ENCODE measurements around the gene RANBP10.

The RANBP10 gene

DNA sequence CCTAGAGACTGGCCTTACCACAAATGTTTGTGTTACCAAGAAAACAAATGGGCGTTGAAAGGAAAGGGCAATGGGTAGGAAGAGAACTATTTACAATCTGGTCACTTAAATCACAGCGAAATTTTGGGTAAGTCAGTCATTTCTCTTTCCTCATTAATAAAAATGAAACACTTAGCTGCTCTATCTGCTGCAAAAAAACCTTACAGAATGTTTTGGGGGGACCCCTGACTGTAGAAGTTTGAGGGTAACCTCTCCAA lies 39.6 kb upstream of the RANBP10 start:
- H2AFZ ChIP-seq (ENCODE audit: low read depth, low read length): peak overlapping the region; percentile 73
- peaks cover 79% of the 10 kb centered on the region for H3K79me2 ChIP-seq (ENCODE audit: insufficient read depth, low read length)
- H3K9ac ChIP-seq (ENCODE audit: low read depth, low read length): peak overlapping the region; percentile 95
- H3K4me2 ChIP-seq (ENCODE audit: insufficient read depth, low read length): peak overlapping the region; percentile 79
- TF ChIP-seq EZH2 (IDR thresholded peaks at IDR 0.05; ENCODE audit: borderline replicate concordance, low read depth, low read length, severe bottlenecking): no peak
- TF ChIP-seq, protein P1, sequence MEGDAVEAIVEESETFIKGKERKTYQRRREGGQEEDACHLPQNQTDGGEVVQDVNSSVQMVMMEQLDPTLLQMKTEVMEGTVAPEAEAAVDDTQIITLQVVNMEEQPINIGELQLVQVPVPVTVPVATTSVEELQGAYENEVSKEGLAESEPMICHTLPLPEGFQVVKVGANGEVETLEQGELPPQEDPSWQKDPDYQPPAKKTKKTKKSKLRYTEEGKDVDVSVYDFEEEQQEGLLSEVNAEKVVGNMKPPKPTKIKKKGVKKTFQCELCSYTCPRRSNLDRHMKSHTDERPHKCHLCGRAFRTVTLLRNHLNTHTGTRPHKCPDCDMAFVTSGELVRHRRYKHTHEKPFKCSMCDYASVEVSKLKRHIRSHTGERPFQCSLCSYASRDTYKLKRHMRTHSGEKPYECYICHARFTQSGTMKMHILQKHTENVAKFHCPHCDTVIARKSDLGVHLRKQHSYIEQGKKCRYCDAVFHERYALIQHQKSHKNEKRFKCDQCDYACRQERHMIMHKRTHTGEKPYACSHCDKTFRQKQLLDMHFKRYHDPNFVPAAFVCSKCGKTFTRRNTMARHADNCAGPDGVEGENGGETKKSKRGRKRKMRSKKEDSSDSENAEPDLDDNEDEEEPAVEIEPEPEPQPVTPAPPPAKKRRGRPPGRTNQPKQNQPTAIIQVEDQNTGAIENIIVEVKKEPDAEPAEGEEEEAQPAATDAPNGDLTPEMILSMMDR (IDR thresholded peaks at IDR 0.05; ENCODE audit: borderline replicate concordance, extremely low read depth, low read length, poor library complexity, severe bottlenecking): no peak
- peak overlapping the region; percentile 98 to 99; a peak in 3 of 4 replicates for H3K4me3 ChIP-seq (ENCODE audit: low read depth in 1 of 2, low read length in 2 of 2)
- no peaks in the 10 kb centered on the region for H3K9me3 ChIP-seq (ENCODE audit: insufficient read depth, low read length, severe bottlenecking)
- peaks cover 37% of the 10 kb centered on the region for H3K36me3 ChIP-seq (ENCODE audit: insufficient read depth, low read length)
- H3K4me1 ChIP-seq (ENCODE audit: insufficient read depth, low read length): peaks cover 65% of the 10 kb centered on the region
- H3K27ac ChIP-seq (ENCODE audit: low read length): peak overlapping the region; percentile 86
- peaks cover 55% of the 10 kb centered on the region for H4K20me1 ChIP-seq (ENCODE audit: insufficient read depth, low read length)
- DNase-seq (no peak), ATAC-seq (ENCODE audit: insufficient read depth, low read depth) (no peak)
- no peaks in the 10 kb centered on the region for H3K27me3 ChIP-seq (ENCODE audit: insufficient read depth, low read length, poor library complexity)

DNA sequence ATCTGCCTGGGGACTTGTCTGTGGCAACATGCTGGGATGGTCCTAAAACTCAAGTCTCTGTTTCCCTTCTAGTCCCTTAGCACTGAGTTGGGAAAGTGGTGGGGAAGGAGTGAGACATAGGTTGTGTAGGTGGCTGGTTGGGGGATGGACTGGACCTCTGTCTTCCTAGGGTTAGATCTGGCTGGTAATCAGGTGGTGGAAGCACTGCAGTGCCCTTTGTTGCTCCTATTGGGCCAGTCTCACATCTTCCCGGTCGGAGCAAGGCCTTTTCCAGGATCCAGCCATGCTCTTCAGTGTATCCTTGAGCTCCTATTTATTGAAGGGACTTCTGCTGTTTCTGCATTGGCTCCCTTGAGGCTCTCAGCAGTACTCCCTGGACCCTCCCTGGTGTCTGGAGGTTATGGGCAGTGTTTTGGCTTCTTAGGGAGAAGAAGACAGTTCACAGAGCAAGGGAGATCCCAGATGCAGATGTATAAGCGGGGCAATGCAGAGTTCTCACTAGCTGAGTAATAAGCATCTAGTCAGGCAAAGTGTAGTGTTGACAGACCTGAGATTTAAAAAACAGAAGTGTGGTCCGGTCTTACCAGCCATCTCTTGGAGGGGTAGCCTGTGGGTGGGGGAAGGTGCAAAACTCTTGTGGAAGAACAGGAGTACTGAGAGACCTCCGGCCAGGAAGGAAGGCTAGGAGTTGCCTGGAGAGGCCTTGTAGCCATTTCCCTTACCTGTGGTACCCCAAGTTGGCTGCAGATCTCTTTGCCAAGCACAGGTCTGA lies 39.1 kb upstream of the RANBP10 start:
- TF ChIP-seq EZH2 (IDR thresholded peaks at IDR 0.05; ENCODE audit: borderline replicate concordance, low read depth, low read length, severe bottlenecking): no peak
- TF ChIP-seq, protein P1 (IDR thresholded peaks at IDR 0.05; ENCODE audit: borderline replicate concordance, extremely low read depth, low read length, poor library complexity, severe bottlenecking): no peak
- H3K9ac ChIP-seq (ENCODE audit: low read depth, low read length): peak overlapping the region; percentile 95
- peak overlapping the region; percentile 86 for H3K27ac ChIP-seq (ENCODE audit: low read length)
- no peak for DNase-seq
- H3K4me1 ChIP-seq (ENCODE audit: insufficient read depth, low read length): peaks cover 65% of the 10 kb centered on the region
- peak overlapping the region; percentile 73 for H2AFZ ChIP-seq (ENCODE audit: low read depth, low read length)
- peaks cover 51% of the 10 kb centered on the region for H4K20me1 ChIP-seq (ENCODE audit: insufficient read depth, low read length)
- H3K4me3 ChIP-seq (ENCODE audit: low read depth in 1 of 2, low read length in 2 of 2): peak overlapping the region; percentile 98 to 99; a peak in 3 of 4 replicates
- no peak for ATAC-seq (ENCODE audit: insufficient read depth, low read depth)
- H3K4me2 ChIP-seq (ENCODE audit: insufficient read depth, low read length): peak overlapping the region; percentile 79
- H3K27me3 ChIP-seq (ENCODE audit: insufficient read depth, low read length, poor library complexity): no peaks in the 10 kb centered on the region
- H3K9me3 ChIP-seq (ENCODE audit: insufficient read depth, low read length, severe bottlenecking): no peaks in the 10 kb centered on the region
- peaks cover 34% of the 10 kb centered on the region for H3K36me3 ChIP-seq (ENCODE audit: insufficient read depth, low read length)
- H3K79me2 ChIP-seq (ENCODE audit: insufficient read depth, low read length): peaks cover 75% of the 10 kb centered on the region

DNA sequence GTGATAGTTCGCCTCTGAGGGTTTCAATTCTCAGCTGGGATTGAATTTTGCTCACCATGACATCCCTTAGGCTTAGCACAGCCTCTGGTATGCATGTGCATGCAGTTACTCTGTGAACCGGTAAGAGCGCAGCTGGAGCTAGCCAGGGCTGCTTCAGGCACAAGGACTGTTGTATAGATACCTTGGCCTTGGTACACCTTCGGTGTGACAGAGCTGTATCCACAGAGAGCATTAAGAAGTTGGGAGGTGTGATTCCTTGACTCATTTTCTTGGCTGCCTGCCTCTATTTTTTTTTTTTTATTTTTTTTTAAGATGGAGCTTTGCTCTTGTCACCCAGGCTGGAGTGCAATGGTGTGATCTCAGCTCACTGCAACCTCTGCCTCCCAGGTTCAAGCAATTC lies 38.1 kb upstream of the RANBP10 start:
- peaks cover 66% of the 10 kb centered on the region for H3K79me2 ChIP-seq (ENCODE audit: insufficient read depth, low read length)
- TF ChIP-seq, protein P1 (IDR thresholded peaks at IDR 0.05; ENCODE audit: borderline replicate concordance, extremely low read depth, low read length, poor library complexity, severe bottlenecking): no peak
- no peak for TF ChIP-seq EZH2 (IDR thresholded peaks at IDR 0.05; ENCODE audit: borderline replicate concordance, low read depth, low read length, severe bottlenecking)
- peak overlapping the region; percentile 62 for H3K9ac ChIP-seq (ENCODE audit: low read depth, low read length)
- peak overlapping the region in 1 of 2 experiments; percentile 71; a peak in 1 of 4 replicates for H3K4me3 ChIP-seq (ENCODE audit: low read depth in 1 of 2, low read length in 2 of 2)
- peak overlapping the region; percentile 92 for H3K4me2 ChIP-seq (ENCODE audit: insufficient read depth, low read length)
- DNase-seq (no peak), ATAC-seq (ENCODE audit: insufficient read depth, low read depth) (no peak)
- H3K36me3 ChIP-seq (ENCODE audit: insufficient read depth, low read length): peaks cover 29% of the 10 kb centered on the region
- H3K27me3 ChIP-seq (ENCODE audit: insufficient read depth, low read length, poor library complexity): no peaks in the 10 kb centered on the region
- H3K4me1 ChIP-seq (ENCODE audit: insufficient read depth, low read length): peaks cover 65% of the 10 kb centered on the region
- peaks cover 44% of the 10 kb centered on the region for H4K20me1 ChIP-seq (ENCODE audit: insufficient read depth, low read length)
- 0 out of 2 replicates have a peak overlapping the region, but pooled peaks have one; percentile 30 for H3K27ac ChIP-seq (ENCODE audit: low read length)
- H2AFZ ChIP-seq (ENCODE audit: low read depth, low read length): no peak overlapping the region
- no peaks in the 10 kb centered on the region for H3K9me3 ChIP-seq (ENCODE audit: insufficient read depth, low read length, severe bottlenecking)
